NCI-H510A treated with DMSO at 0.1 percent for 48 hours (cell line): Measurements from ENCODE around the gene ADCY5.

Experiments
- DNase-seq: peaks from one replicate; lab custom pipeline; 2025; lab: John Stamatoyannopoulos, UW

Gene ADCY5

DNA sequence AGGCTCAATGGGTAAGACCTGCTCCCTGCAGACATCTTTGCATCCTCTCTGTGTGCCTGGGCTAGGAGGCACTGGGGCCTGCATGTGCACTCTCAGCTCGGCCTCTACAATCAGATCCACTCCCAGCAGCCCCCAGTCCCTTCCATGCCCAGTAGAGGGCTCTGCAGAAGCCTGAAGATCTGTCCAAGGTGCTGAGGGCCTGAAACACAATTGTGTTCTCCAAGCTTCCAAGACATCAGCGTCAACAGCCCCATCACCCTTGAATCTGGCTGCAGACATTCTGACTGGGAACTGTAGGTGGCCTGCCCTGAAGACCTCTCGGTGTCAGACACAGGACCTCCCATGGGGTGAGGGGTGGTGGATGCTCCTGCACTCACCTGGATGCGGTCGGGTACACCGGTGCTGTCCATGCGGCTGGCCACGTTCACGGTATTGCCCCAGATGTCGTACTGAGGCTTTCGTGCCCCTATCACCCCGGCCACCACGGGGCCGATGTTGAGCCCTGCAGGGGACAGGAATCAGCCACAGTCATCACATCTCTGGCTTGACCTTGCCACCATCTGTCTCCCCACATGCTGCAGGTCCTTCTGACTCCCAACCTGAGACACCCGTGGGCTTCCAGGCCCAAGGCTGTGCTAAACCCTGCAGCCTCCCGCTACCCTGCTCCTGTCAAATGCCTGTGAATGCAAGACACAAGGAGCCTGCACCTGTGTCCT is 162.4 kb downstream of the ADCY5 start:
- DNase-seq = no peak

DNA sequence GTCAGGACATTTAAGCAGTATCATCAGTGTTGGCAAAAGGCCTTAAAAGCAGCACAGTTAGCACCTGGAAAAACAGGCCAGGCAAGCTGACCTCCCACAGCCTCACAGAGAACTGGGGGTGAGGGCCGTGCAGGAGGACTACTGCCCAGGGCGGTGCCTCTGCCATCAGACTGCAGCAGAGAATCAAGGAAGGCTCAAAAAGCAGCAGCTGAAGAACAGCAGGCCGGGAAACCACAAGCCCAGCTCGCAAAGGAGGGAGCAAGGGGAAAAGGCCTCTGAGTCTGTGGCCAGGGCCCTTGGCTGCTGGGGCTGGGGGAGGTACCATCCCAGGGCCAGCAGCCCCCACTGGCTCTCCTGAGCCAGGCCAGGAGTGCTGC is 163.0 kb downstream of the ADCY5 start:
- no peak for DNase-seq

DNA sequence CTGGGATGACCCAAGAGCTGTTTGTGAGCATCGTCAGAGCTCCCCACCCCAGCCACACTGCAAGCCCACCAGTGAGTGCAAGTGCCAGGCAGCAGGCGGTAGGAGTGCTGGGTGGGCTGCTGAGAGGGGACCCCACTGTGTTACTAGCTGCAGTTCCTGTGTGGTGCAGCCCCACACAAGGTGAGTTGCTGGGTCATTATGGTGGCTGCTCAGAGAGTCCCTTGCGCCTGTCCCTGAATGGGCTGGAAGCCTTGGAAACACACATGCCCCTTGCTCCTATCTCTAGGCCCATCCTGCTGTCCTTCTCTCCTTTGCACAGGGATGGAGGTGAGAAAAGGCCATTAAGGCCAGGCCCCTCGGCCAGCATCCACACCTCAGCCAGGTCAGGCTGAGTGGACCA is 163.4 kb downstream of the ADCY5 start:
- no peak for DNase-seq

DNA sequence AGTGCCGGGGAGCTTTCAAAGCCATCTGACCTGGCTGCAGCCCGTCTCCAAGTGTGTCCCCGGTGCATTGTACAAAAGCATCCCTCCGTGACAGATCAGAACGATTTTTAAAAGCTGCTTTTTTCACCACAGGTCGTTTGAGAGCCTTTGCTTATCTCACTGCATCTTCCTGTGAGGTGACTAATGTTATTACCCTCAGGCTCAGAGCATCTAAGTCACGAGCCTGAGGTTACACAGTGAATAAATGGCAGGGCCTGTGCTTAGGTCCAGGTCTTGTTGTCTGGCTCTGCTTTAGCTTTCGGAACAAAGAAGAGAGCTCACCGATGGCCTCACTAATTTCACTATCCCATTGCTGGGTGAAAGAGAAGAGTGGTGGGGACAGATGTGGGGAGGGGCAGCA is 163.8 kb downstream of the ADCY5 start:
- DNase-seq = no peak

DNA sequence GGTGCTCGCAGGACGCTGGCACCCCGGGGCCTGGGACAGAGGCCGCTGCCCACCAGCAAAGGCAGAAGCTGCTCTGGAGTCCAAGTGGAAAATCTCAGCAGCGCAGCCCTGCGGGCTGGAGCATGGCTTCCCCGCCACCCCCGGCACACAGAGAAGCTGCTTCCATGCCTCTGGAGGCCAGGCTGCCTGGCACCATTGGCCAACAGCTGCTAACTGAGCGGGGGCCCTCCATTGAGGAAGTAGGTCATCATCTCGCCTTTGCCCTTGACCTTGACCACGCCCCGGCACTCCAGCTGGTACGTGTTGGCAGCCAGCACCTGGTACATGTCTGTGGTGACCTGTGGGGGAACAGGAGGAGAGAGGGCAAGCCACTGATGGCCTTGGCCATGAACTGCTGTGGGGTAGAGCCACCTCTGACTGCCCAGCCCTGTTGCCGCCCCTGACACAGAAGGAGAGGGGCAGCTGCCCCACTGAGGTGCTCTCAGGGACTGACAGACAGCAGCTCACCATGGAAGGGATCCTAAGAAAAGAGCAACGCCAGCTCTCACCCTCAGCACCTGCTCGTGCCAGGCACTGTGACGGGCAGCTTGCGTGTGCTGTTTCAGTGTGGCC is 164.4 kb downstream of the ADCY5 start:
- DNase-seq = no peak

DNA sequence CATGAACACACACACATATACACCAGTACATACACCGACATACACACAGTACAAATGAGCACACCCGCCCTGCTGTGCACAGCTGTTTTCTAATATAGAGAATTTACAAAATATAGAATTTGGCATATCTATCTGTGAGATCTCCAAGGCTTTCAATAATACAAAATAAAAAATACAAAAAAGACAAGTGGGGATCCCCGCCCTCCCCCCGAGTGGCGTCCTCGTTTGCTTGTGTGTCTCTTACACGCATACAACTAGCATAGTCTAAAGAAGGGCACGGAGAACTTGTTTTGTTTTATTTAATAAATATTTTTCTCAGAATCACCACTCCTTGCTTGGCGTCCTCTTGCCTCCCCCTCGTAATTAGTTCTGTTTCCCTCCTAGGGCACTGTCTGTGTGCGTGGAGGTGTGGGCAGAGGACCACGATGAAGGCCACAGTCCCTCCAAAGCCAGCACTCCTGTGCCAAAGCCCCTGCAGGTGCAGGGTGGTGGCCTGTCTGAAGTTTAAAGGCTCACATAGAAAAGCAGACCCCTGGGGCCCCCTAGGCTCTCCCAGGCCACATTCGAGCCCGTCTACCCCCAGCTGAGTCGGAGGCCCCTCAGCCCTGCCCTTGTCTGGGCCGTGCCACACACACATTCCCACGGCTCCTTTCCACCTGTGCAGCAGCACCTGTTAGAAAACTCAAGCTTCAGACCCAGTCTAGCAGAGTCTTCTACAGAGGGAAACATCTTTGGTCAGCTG is 165.1 kb downstream of the ADCY5 start:
- DNase-seq = no peak

DNA sequence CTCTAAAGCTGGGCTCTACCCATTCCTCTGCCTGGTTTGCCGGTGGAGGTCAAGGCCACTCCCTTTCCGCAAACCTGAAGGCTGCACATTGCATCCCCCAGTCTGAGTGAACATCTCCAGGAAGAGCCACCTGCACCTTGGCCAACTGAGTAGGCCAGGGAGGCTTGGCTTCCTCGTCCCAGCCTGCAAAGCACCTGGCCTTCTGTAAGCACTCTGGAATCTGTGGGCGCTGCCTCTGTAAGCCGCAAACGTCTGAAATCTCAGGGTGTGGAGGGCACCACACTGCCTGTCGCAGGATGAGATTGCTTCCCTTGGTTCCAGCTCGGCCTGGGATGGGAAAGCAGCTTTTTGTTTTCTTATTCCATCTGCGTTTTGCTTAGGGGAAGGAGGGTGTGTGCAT is 165.8 kb downstream of the ADCY5 start:
- DNase-seq = no peak

DNA sequence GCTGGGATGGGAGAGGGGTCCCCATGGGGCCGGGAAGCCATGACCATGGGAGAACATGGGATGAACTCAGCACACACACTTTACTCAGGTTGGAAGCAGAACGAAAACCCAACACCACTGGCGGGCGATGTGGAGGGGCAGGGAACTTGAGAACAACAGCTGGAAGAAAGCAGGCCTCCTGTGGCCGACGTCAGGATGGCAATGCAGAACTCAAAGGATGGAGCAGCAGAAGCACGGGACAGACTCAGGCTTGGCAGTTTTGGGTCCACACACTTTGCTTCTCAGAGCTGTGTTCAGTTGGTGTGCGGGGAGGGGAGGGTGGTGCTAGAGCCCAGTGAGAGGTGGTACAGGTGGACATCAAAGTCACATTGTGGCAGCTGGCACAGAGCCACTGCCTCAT is 166.4 kb downstream of the ADCY5 start:
- DNase-seq = no peak

DNA sequence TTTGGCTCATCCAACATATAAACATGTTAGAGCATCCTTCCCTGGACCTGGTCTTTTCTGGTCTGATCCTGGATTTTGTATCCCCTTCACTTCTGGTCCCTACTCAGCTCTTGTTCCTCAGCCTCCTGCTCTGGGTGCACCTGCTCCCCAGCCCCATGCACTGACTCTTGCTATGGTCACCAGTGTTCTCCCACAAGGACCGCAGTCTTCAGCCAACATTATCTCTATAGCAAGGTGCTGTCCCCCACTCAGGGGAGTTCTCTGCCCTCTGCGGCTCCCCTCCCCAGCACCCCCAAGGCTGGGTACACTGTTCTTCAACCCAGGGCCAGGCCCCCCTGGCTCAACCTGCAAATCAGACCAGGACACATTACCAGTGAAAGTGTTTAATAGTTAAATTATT is 167.0 kb downstream of the ADCY5 start:
- no peak for DNase-seq

DNA sequence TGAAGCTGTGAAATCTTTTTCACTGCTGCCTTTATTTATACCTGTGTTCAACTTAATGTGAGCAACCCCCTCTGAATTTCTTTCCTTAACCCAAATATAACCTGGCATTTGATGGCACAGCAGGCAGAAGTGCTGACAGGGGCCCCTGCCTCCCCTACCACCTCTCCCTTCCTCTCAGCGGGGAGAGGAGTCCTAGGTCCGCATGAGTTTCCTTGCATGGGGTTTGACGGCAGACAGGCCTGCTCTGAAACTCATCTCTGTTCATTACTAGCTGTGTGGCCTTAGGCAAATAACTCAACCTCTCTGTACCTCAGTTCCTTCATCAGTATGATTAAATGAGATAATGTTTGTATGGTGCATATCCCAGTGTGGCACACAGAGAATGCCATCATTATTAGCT is 167.5 kb downstream of the ADCY5 start:
- DNase-seq = no peak

DNA sequence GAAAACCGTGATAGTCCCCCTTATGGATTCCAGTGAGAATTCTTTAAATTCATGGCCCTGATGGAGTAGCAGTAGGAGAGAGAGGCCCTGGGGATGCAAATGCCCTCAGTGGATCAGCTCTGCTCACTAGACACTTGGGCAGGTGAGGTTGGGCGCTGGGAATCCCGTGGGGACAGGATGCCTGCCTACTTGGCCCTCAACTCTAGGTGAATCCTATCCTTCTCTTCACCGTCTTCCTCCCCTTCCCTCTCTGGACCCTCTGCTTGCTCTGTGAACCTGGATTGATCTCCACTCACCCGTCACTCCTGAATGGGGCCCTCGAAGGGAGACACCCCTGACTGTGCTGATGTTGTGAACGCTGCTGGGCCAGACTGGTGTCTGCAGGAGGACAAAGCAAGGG is 169.8 kb downstream of the ADCY5 start:
- DNase-seq = no peak

DNA sequence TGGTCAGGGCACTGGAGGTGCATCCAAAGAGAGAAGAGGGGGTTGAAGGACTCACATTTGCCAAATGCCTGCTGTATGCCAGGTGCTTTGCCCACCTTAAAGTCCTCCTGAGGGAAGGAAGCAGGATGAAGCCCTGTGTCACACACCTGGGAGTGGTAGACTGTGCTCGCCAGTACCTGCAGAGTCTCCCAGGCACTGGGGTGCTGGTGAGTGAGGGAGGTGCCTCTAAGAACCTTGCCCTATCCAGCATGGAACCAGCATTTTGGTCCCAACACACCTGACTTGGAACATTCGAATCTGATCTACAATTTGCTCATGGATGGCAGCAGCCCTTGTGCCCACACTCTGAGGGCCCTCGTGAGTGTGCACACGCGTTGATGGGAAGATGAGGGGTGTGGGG is 170.4 kb downstream of the ADCY5 start:
- no peak for DNase-seq

DNA sequence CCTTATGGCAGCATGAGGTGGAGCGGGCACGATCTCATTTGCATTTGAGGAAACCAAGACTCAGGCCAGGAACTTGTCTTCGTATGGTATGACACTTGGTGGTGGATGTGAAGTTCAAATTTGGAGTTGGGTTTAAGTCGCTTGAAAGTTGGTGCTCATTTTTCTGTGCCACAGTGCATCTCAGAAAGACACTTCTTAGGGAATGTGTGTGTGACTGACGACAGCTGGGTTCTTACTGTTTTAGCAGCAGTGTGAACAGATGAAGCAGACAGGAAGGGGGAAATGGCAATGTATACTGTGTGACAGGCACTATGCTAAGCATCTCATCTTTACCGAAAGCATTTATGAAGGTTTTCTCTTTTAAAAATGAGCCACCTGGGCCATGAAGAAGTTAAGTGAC is 171.8 kb downstream of the ADCY5 start:
- no peak for DNase-seq

DNA sequence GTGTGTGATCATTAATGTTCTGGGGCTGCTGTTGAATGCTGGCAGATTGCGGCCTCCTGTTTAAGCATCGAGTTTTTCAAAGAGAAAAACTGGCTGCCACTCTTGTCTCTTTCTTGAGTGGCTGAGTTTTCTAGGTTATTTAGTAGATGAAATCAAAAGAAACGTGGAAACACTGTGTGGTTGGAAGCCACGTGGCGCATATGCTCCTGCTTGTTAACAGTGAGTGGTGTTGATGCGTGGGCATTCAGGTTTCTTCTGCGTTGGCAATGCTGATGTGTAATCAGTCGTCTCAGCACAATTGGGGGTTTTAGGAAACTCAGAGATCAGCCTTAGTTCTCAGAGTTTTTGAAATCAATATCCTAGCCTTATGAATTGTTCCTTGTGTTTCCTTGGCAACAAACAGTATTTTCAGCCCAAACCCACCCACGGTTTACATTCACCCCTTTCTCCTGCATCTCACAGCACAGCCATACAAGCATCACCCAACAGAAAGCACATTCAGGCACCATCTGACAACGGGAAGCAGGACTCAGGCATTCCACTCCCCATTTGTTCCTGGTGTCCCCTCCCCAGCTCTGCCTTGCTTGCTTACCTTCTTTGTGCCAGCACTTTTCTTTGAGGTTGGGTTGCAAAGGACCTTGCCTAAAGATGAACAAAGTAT is 172.4 kb downstream of the ADCY5 start:
- DNase-seq = no peak

DNA sequence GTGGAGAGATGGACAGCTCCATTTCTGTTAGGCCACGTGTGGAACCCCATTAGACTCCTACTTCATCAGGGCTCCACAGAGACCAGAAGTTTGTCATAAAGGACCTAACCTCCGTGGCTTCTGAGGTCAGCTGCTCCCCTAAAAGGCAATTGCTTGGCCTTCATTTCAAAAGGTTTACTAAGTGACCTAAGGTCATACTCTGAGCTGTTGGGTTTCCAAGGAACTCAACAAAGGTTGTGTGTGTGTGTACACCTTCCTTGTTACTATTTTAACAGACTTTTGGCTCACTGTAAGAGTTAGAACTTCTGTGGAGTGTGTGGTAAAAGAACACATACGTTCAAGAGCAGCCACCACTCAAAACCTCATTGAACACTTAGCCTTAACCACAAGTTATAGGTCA is 173.2 kb downstream of the ADCY5 start:
- no peak for DNase-seq

DNA sequence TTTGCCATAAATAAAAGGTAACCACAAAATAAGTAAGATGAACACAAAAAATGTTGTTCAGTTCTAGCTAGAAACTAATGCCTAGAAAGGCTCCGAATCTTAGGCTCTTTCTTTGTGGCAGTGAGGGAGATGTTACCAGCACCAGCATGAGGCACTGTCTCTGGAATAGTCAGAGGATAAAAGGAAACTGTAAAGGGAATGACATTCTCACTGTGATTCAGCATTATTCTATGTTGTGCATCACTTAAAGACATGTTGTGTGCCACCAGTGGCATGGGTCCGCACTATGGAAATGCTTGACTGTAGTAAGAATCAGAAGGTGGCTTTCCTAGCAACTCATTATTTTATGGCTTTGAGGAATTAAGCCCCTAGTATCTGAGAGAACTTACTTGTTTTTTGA is 176.3 kb downstream of the ADCY5 start:
- DNase-seq = no peak

DNA sequence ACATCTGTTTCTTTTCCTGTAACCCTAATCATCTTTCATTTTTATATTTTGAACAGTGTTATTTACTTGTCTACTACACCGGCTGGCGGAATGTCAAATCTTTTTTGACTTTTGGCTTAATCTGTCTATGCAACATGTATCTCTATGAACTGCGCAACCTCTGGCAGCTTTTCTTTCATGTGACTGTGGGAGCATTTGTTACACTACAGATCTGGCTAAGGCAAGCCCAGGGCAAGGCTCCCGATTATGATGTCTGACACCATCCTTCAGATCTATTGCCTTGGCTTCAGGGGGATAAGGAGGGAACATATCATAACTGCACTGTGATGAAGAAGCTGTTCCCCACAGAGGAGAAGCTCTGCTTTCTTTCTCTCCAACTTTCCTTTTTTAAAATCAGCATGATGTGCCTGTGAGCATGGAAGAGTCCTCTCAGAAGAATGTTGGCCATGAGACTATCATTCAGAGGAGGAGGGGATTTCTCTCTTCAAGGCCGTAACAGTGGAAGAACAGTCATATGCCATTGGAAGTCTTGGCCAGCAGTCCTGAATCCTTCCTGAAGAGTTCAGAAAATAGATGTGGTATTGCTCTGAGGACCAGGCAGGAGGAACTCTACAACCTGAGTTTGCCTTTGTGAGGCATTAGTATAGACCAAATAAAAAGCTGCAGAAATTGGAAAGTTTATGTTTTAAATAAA is 177.3 kb downstream of the ADCY5 start:
- no peak for DNase-seq

DNA sequence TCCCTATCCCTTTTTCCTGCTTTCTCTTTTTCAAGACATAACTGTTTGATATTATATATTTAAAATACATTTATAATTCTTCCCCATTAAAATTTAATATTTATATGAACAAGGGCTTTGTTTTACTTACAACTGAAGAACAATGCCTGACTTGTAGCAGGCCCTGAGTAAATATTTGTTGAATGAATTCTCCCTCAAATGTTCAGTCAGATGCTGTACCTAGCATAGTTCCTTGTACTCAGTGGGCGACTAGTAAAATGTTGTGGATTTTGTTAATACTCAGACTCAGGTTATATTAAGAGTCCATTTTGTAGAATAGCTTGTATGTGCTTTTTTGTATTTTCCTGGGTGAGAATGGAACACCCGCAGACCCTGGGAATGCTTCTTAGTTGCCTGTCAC is 178.1 kb downstream of the ADCY5 start:
- no peak for DNase-seq

DNA sequence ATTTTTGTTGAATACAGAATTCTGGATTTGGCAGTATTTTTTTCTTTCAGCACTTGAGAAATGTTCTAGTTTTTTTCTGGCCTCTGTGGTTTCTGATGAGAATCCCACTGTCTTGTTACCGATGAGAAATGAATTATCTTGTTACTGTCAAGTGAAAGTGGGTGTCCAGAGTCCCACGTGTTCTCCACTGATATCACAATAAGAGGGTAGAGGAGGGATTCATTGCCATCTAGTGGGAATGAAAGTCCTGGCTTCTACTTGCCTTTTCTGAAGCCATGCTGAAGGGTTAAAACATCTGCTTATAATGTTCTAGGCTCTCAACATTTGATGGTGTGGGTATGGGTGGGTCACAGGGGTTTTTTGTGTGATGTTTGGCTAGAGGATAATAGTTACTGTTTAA is 181.1 kb downstream of the ADCY5 start:
- DNase-seq = no peak

DNA sequence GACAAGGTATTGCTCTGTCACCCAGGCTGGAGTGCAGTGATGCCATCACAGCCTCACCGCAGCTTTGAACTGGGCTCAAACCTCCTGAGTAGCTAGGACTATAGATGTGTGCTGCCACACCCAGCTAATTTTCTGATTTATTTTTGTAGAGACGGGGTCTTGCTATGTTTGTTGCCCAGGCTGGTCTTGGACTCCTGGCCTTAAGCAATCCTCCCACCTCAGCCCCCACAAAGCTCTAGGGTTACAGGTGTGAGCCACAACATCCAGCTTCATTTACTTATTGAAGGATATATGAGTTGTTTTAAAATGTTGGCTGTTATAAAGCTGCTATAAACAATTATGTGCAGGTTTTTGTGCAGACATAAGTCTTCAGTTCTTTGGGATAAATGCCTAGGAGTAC is 184.9 kb downstream of the ADCY5 start:
- DNase-seq = no peak

DNA sequence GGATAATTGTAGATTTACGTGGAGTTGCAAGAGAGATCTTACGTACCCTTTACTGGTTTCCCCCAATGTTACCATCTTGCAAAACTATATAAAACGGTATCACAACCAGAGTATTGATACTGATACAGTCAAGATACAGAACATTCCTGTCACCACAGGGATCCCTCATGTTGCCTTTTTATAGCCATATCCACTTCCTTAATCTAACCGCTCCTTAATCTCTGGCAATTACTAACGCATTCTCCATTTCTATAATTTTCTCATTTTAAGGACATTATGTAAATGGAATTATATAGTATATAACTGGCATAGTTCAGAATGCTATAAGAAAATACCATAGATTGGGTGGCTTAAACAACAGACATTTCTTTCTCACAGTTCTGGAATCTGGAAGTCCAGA is 186.0 kb downstream of the ADCY5 start:
- DNase-seq = no peak

DNA sequence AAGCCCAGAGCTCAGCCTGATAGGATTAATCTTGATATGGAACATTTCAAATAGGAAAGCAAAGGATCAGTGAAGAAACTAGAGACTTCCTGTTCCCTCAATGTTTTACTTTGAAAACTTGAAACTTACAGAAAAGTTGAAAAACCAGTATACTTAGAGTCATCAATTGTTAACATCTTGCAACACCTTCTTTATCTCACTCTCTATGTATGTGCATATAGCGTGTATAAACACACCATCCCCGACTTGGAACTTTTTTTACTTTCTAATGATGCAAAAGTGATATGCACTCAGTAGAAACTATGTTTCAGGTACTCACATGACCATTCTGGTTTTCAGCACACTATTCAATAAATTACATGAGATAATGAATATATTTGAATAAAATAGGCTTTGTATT is 186.7 kb downstream of the ADCY5 start:
- DNase-seq = no peak
